HG02798 (cell line): ENCODE results near the gene GCK.

Source experiments
- ATAC-seq: cut with Tn5 transposase; IDR thresholded peaks from one replicate; pipeline ENCODE4 v1.9.1; 2021; ENCODE audit warnings: mild to moderate bottlenecking; ENCODE audit not compliant: unreplicated experiment, poor library complexity

GCK gene

DNA sequence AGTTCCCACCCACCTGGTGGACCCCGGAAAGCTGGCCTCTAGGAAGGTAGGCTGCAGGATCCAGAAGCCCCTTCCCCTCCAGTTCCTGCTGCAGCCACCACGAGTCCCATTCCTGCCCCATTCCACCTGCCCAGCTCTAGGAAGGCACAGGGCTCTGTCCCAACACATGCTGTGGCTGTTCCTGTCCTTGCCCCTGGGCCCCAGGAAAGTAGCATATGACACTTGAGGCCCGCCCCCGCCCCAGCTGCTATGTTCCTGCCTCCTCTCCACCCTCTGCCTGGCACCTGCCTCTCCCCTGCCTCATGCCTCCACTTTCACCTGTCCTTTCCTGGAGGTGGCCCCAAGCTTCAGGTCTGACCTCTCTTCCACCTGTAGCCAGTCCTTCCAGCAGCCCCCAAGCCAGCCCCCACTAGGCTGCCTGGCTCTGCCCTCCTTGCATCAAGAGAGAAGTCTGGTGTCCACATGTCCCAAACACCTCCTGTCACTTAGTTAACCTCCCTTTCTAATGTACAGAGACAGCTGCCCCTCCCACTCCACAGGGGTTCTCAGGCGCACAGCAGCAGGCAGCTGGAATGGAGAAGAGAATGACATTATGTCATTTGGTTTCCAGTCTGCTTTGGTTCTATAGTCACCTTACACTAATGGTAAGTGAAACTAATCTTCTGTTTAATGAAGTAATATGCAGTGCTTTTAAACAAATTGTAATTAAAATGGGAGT is 34.3 kb upstream of the GCK start:
- no peak for ATAC-seq

DNA sequence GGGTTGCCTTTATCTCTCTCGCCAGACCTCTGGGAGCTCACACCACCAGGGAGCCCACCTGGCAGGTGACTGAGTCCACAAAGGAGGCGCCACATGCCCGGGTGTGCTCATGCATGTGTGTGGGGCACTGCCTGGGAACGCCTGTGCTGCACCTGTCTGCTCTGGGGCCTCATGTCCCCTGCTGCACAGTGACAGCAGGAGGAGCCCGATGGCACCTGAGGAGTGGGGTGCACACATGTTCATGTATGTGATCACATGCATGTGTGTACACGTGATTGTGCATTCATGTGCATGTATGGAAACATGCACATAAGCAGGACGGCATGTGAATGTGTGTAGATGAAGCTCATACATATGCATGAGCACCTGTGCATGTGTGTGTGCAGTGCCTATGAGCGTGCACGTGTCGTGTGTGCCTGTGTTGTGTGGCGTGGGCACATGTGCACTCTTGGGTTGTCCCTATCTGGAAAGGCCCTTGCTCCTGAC is 33.6 kb upstream of the GCK start:
- no peak for ATAC-seq

DNA sequence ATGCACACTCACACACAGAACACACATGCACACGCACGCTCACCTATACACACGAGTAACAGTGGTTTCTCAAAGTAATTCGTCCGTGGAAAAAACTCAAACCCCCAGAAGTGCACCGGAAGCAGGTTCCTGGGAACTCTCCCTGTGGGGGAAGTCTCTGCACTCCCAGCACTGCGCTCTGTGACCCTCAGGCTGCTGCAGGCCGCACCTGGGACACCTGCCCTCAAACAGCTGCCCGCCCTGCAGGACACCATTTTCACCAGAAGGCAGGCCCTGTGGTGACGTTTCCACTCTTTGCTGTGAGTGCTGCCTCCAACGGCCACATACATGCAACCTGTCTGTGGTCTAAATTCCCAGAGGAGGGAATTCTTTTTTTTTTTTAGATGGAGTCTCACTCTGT is 32.8 kb upstream of the GCK start:
- ATAC-seq, result no peak

DNA sequence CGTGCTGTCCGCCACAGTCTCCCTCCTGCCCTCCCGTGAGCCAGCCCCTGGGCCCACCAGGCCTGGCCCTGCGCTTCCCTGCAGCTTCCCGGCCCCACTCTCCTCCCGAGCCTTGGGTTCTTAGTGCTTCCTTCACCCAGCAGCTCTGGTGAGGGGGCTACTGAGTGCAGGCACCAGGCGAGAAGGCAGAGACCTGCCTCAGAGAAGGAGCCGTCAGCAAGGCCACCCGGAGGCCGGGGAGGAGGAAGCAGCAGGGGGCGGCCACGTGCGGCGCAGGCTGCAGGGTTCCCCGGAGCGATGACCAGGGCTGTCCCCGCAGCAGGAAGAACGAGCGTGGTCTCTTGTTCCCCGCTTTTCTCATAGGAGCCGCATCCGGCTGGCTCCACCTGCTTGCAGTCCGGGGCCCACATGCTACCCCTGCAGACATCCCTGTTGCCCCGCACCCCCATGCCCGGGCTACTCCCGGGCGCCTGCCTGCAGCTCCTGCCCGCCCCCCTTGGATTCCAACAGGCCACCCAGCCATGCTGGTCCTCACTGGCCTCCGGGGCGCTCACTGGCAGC is 32.1 kb upstream of the GCK start:
- ATAC-seq, result no peak

DNA sequence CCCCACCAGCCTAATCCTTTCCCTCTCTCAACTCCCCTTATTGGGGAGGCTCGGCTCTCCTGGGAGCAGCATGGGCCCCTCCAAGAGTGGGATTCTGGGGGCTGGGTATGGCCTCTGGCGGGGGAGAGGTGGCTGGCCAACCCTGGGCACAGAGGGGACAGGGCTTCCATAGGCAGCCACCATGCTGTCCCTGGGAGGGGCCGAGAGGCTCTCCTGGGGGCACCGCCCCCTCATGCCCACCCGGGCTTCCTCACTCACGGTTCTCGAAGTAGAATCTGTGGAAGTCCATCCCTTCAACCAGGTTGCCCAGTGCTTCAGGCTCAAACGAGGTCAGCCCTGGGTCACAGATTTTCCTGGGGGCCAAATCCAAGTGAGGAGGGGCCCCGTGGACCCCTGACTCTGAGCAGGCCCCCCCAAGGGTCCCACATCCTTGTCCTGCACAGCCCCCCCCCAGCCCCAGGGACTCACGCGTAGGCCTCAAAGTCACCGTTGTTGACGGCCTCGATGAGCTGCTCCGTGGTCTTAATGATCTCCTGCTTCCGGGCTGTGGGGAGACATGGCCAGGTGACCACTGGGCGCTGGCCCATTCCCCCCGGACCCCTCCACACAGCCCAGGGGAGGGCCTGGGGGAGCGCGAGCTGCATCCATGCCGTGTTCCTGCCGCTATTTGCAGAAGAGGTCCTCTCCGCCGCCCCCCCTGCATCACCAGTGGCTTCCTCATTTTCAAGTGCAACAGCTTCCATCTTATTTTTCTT is 31.3 kb upstream of the GCK start:
- no peak for ATAC-seq

DNA sequence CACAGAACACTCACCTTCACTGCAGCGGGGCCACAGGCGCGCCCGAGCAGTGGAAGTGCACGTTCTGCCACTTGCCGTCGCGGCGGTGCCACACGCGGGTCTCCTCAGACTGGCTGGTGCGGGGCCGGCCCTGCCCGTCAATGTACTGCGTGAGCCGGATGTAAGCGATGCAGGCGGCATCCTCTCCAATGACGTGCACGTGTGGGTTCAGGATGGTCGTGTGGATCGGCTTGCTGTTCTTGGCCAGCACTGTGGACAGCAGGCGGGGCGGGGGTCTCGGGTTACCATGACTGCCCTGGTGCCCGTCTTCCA is 30.8 kb upstream of the GCK start:
- no peak for ATAC-seq

DNA sequence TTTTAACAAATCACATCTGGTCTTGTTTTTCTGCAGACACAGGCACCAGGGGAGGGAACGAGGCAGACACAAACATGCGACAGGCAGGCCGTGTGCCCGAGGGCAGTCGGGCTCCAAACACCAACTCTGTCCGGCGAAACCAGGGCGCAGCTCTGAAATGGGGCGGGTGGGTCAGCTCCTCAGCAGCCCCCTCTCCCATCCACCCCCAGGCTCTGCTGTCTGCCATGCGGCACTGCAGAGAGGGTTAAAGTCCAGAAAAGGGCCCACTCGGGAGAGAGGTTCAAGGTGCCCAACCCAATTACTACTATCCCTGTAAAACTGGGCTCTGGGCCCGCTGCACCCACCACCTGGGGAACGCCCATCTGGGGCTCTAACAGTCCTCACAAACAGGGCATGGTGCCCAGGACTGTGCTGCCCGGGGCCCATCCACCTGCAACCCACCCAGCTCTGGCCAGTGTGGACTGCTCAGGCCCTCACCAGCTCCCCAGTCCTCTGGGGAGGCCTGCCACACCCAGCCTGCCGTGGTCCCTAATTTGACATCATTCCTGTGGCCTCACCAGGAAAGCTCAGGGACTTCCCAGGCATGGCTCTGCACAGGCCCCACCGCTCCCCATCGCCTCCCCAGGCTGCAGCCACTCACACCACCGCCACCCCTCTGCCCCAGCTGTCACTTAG is 30.3 kb upstream of the GCK start:
- no peak for ATAC-seq

DNA sequence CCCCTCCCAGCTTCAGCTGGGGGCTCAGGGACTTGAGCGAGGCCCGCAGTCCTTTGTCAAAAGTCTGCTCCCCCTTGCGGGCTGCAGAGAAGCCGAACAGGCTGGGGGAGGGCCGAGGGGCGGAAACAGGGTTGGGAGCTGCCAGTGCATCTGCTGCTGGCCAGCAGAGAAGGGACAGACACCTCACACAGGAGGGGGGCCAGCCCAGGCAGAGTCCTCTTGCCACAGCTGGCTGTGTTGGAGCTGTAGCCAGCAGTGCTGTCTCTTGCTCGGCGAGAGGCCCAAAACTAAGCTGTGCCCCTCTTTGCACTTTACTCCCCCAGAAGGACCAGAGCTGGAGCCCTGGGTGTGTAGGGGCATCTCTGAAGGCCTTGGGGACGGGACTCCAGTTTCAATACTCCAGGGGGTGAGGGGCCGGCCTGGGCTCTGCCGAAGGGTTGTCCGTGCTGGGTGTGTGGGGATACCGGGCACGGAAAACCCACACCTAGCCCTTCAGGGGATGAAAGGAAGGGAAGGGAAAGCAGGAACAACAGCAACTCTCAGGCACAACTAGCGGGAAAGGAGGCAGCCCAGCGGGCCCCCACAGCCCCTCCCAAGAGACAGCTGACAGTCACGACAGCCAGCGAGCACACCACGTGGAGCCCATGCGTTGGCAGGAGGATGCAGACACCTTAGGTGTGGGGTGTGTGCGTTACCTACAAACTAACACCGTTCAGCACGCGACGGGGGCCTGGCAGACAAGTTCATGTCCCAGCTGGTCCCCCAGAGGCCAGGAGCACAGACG is 29.4 kb upstream of the GCK start:
- ATAC-seq, result no peak

DNA sequence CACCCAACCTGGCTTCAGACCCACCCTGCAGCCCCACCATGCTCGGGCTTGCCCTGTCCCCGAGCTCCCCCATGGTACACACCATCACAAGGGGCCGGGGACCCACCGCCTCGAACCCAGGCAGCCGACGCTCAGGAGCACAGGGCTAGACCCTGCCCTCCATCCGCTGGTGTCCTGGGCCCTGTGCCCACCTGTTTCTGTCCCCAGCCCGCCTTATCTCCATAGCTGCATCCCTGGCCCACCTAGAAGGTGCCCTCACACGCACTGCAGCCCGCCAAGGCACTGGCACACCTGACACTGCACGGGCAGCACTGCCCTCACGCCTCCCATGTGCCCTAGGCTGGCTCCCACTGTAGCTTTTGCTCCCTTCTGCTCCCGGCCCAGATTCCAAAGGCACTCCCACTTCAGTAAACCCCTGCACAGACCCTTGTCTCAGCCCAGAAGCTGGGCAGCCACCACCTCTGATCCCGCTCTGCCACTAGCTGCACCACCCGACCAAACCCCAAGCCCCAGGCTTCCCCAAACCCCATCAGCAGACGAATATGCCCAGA is 28.7 kb upstream of the GCK start:
- ATAC-seq, result no peak

DNA sequence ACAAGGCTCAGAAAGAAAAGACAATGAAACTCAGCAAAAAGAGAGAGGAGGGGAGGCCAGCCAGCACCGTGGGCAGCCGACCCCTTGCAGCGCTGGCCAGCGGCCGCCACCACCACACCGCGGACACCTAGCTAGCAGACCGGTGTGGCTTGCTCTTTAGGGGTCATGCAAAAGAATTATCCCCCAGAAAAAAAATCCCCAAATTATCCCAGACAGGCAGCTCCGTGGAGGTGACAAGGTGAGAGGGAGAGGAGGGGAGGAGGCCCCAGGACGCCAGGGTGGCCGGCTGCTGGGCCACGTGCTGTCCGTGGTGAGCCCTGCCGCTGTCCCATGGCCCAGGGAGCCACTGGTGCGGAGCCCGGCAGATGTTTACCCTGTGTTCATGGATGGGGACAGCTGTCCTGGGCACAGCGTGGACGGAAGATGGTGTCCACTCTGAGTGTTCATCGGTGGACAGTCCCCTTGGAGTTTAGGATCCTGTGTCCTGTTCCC is 28.0 kb upstream of the GCK start:
- ATAC-seq, result no peak

DNA sequence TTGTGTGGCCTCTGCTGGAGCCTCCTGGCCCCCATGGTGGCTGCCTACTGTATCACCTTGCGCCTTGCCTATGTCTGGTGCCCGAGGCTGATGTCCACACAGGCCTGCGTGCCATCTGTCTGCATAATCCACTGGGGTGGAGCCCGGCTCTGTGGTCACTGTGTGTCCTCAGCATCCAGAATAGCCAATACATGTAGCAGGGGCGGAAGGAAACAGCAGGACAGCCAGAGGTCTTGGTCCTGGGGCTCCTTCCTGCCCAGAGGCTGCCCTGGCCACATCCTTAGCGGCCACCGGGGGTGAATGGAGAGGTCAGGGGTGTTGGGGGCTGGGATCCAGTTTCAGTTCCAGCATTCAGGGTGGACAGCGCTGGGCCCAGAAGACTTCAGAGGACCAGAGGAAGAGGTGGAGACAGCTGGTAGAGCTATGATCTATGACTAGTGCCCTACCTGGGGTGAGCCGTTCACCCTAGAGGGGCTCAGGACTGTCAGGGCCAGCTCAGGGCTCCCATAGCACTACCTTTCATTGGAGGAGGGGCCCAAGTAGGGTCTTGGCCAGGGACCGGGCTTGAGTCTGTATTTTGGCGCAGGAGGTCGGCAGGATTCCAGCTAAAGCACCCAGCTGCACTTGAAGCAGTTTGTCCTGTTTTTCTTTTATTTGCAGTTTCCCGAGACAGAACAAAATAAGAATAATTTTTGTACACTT is 27.4 kb upstream of the GCK start:
- no peak for ATAC-seq

DNA sequence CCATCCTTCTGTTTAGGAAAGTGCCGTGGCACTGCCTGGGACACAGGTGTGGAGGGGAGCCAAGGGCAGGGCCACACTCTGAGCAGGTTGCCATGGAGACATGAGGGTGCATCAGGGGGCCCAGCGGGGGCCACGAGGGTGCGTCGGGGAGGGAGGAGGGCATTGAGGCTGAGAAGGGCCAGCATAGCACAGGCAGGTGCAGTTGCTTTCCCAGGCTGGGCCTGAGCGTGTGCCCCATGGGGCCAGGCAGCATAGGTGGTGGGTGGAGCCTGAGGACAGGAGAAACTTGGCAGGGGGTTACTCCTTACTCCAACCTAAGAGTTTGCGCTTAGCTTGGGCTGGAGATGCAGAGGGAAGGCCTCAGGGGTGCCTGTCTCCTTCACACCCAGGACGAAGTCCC is 26.8 kb upstream of the GCK start:
- ATAC-seq, result no peak

DNA sequence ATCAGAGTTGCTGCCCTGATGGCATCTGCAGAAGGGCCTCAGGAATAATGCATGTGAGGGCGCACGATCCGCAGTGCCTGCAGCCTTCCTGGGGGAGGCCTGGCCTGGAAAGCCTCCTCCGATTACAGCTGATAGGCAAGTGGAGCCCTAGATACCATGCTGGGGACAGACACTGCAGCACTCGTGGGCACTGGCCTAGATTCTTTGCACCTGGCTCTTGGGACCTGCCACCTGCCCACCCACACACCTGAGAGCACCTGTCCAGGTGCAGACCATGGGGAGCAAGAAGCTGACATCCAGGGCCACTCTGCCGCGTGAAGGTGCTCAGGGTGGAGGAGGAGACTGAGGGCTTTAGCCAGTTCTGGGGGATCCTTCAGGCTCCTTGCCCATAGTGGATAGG is 26.3 kb upstream of the GCK start:
- ATAC-seq, result no peak

DNA sequence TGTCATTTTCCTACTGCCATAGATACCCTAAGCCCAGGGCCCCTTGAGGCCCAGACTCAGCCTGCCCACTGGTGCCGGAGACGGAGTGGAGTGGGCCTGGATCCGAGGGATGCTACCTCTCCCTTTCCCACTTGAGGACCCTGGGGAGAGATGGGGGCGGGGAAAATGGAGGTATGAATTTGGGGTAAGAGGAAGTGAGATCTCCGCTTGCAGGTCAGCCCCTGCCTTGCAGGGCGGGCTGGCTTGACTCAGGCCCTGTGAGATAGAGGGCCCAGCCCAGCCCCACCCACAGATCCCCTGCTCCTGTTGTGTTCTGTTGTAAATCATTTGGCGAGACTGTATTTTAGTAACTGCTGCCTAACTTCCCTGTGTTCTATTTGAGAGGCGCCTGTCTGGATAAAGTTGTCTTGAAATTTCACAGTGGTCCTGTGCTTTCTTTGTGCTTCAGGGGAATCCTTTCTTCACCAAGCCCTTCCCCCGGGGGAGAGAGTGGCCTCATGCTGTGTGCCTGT is 24.7 kb upstream of the GCK start:
- ATAC-seq, result no peak

DNA sequence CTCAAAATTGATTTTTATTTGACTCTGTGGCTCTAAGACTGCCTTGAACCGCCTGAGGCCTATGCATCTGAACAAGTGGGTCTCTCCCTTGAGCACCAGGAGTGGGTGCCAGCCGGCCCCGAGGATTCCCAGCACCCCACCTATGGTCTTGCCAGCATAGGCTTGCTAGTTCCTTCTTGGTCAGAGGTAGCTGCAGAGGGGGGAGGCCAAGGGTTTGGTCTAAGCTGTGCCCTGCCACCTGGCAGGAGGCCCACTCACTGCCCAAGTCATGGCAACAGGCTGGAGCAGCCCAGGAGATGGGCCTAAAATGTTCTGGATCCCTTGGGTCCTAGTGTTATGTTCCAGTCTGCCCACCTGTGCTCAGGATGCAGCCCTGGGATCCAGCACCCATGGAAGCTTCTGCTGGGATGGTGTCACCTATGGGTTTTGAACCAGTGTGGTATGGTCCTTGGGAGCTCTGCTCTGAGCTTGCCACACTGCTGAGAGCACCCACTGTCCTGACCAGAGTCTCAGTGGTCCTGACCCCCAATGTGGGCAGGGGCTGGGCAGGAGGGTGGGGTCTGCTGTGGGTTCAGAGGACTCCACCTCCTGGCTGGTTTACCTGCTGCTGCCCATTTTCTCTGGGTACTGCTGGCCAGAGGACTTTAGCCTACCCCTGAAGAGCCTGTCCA is 24.1 kb upstream of the GCK start:
- ATAC-seq, result no peak

DNA sequence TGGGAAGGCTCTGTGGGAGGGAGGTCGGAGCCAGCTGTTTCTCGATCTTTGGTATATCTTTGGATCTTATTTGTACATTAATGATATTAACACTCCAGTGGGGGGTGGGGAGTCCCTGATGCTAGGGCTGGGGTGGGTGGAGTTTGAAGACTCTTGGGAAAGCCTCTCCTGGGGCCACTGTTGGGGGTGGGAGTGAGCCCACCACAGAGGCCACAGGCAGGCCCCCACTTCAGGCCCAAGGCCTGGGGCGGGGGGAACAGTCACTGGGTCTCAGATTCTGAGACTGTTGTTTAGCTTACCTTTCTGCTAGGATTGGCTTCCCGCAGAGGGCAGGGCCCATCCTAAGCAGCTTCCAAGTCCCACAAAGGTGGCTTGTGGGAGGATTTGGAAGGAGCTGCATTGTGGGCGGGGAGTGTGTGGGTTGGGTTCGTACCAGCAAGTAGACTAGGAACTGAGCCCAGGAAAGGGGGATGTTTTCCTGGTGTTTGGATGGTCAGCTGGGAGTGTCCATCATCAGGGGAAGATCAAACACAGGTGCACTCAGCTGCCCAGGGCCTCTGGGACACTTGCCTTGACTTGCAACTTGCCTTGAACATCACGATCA is 23.4 kb upstream of the GCK start:
- ATAC-seq, result no peak

DNA sequence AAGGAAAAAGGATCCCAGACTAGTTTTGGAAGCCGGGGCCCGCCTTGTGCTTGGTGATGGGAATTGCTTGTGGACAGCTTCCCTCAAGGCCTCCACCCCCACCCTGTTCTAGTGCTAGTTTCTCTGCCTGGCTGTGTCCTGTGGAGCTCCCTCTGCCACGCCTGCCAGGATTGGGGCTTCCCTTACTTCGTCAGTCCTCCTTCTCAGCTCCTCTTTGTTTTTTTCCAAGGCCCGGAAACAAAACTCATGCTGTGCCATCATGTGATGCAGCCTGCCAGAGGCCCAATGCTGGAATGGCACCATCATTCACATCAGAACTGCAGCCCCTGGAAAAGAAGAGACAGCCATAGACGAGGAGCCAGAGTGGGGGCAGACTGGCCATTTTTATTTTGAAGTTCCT is 22.8 kb upstream of the GCK start:
- ATAC-seq, result no peak

DNA sequence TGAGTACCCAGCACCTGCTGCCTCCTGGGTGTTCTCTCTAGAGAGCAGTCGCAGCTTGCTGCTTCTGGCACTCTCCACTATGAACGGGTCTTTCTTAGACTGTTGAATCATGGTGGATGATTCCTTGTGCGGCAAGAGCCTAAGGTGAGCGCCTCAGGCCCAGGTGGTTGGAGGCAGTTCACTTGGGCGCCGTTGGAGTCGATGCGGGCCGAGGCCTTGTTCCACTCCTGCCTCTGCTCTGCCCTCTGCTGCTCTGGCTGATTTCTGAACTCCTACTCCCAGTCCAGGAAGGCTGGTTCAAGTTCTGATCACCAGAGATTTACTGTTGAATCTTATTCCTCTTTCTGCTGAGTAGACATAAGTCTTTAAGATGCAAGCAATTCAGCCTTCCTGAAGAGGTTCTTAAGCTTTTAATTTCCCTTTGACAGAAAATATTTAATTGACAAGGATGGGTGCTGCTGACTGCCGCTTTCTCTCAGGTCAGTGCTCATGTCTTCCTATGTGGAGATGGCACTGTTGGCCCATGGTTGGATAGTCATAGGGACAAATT is 22.0 kb upstream of the GCK start:
- ATAC-seq, result no peak
